Epithelial cell of prostate (primary cell): Measurements from ENCODE around the gene GPR161.

ENCODE experiments used
- DNase-seq: peaks from one replicate; pipeline ENCODE4 v3.0.0-alpha.2; 2011; ENCODE audit warnings: low read depth, low spot score
- H3K27ac ChIP-seq: fragments of 450-650 bp; 2 replicates; pipeline ENCODE4 v1.5.1; 2017; ENCODE audit warnings: mild to moderate bottlenecking

GPR161 gene

GRCh38 chr1:168053681-168054080 is 83.0 kb downstream of the GPR161 start:
- no peak overlapping the region for H3K27ac ChIP-seq
- DNase-seq = no peak

GRCh38 chr1:168050880-168051279 is 85.8 kb downstream of the GPR161 start:
- no peak for DNase-seq

GRCh38 chr1:168050307-168050706 is 86.4 kb downstream of the GPR161 start:
- no peak for DNase-seq
- H3K27ac ChIP-seq = no peak overlapping the region

More at GRCh38 chr1:168050880-168051279, 85.8 kb downstream of the GPR161 start:
- H3K27ac ChIP-seq = no peak overlapping the region

- no peak for DNase-seq
- no peak overlapping the region for H3K27ac ChIP-seq
These were observed 91.4 kb downstream of the GPR161 start for GRCh38 chr1:168045311-168045710.

- no peak overlapping the region for H3K27ac ChIP-seq
- DNase-seq = no peak
These were observed 94.4 kb downstream of the GPR161 start for GRCh38 chr1:168042362-168042761.

GRCh38 chr1:168035345-168035744 is 101.4 kb downstream of the GPR161 start:
- DNase-seq = no peak
- no peak overlapping the region for H3K27ac ChIP-seq

GRCh38 chr1:168032029-168032428 is 104.7 kb downstream of the GPR161 start:
- no peak for DNase-seq
- H3K27ac ChIP-seq = no peak overlapping the region

GRCh38 chr1:168031627-168032026 is 105.1 kb downstream of the GPR161 start:
- no peak for DNase-seq
- no peak overlapping the region for H3K27ac ChIP-seq

- DNase-seq = no peak
These were observed 105.5 kb downstream of the GPR161 start for GRCh38 chr1:168031198-168031597.

More at GRCh38 chr1:168031198-168031597, 105.5 kb downstream of the GPR161 start:
- no peak overlapping the region for H3K27ac ChIP-seq
